Mesenchymal stem cell (in vitro differentiated cells and primary cell): ENCODE data around the gene DOCK8.

Experiments
- DNase-seq: peaks from one replicate; pipeline ENCODE4 v3.0.0-alpha.2; 2013
- H2AFZ ChIP-seq: one replicate; pipeline ENCODE4 v1.6.1; 2013; ENCODE audit warnings: low read depth, mild to moderate bottlenecking, control low read depth, inconsistent platforms, low read length, moderate library complexity
- H2AK5ac ChIP-seq: 2 replicates; pipeline ENCODE4 v1.6.1; 2013; ENCODE audit warnings: low read length, moderate library complexity, mild to moderate bottlenecking, inconsistent platforms; ENCODE audit not compliant: severe bottlenecking
- H2BK120ac ChIP-seq: one replicate; pipeline ENCODE4 v1.6.1; 2013; ENCODE audit warnings: low read depth, mild to moderate bottlenecking, inconsistent platforms, low read length, moderate library complexity
- H2BK12ac ChIP-seq, 2 experiments: one replicate each; pipeline ENCODE4 v1.6.1; 2013; ENCODE audit warnings: inconsistent platforms in 2 of 2, low read length in 2 of 2, mild to moderate bottlenecking in 2 of 2, moderate library complexity in 2 of 2, control low read depth in 1 of 2
- H2BK15ac ChIP-seq: one replicate; pipeline ENCODE4 v1.6.1; 2013; ENCODE audit warnings: mild to moderate bottlenecking, low read depth, inconsistent platforms; ENCODE audit not compliant: poor library complexity, severe bottlenecking
- H2BK5ac ChIP-seq: 2 replicates; pipeline ENCODE4 v1.6.1; 2013; ENCODE audit warnings: low read depth, mild to moderate bottlenecking, low read length, control low read depth, inconsistent platforms; ENCODE audit not compliant: poor library complexity, severe bottlenecking
- H3K14ac ChIP-seq, 2 experiments: one replicate each; pipeline ENCODE4 v1.6.1; 2013; ENCODE audit warnings: inconsistent platforms in 2 of 2, low read length in 2 of 2, control low read depth in 1 of 2, mild to moderate bottlenecking in 1 of 2, moderate library complexity in 1 of 2
- H3K18ac ChIP-seq, 2 experiments: one replicate each; pipeline ENCODE4 v1.6.1; 2013; ENCODE audit warnings: inconsistent platforms in 2 of 2, low read length in 2 of 2, control low read depth in 1 of 2, low read depth in 1 of 2, mild to moderate bottlenecking in 1 of 2
- H3K23ac ChIP-seq, 2 experiments: one replicate each; pipeline ENCODE4 v1.6.1; 2013; ENCODE audit warnings: inconsistent platforms in 2 of 2, low read length in 2 of 2, mild to moderate bottlenecking in 2 of 2, moderate library complexity in 2 of 2, control low read depth in 1 of 2
- H3K27ac ChIP-seq: 2 replicates; pipeline ENCODE4 v1.5.1; 2013; ENCODE audit warnings: mild to moderate bottlenecking, moderate library complexity, low read length, control low read depth, inconsistent platforms; ENCODE audit not compliant: poor library complexity, severe bottlenecking
- H3K27me3 ChIP-seq, 2 experiments: 2 replicates each; pipeline versions ENCODE4 v1.6.1 to v1.7.0; 2013; ENCODE audit warnings: low read length in 2 of 2, mild to moderate bottlenecking in 2 of 2, moderate library complexity in 2 of 2, control low read depth in 1 of 2, inconsistent platforms in 1 of 2; ENCODE audit not compliant: control insufficient read depth in 1 of 2, insufficient read depth in 1 of 2
- H3K36me3 ChIP-seq, 2 experiments: 2 replicates each; pipeline versions ENCODE4 v1.6.1 to v1.7.0; 2013; ENCODE audit warnings: low read length in 2 of 2, control low read depth in 1 of 2, inconsistent platforms in 1 of 2, low read depth in 1 of 2, mild to moderate bottlenecking in 1 of 2; ENCODE audit not compliant: insufficient read depth in 2 of 2, control insufficient read depth in 1 of 2
- H3K4ac ChIP-seq, 2 experiments: one replicate each; pipeline ENCODE4 v1.6.1; 2013; ENCODE audit warnings: inconsistent platforms in 2 of 2, low read length in 2 of 2, mild to moderate bottlenecking in 2 of 2, moderate library complexity in 2 of 2, control low read depth in 1 of 2, low read depth in 1 of 2
- H3K4me1 ChIP-seq: 2 replicates; pipeline ENCODE4 v1.6.1; 2013; ENCODE audit warnings: low read depth, low read length, control low read depth; ENCODE audit not compliant: control insufficient read depth, insufficient read depth
- H3K4me2 ChIP-seq: 2 replicates; pipeline ENCODE4 v1.6.1; 2013; ENCODE audit warnings: low read length, mild to moderate bottlenecking, inconsistent platforms; ENCODE audit not compliant: poor library complexity, severe bottlenecking
- H3K4me3 ChIP-seq, 2 experiments: 2 replicates each; pipeline versions ENCODE4 v1.5.1 to v1.7.0; 2013; ENCODE audit warnings: low read length in 2 of 2, mild to moderate bottlenecking in 2 of 2, control low read depth in 1 of 2, low read depth in 1 of 2; ENCODE audit not compliant: insufficient read depth in 1 of 2
- H3K79me1 ChIP-seq: replicated peaks from 2 replicates; pipeline ENCODE4 v1.6.1; 2013; ENCODE audit warnings: mild to moderate bottlenecking, control low read depth, low read length, inconsistent platforms; ENCODE audit not compliant: poor library complexity, severe bottlenecking
- H3K9ac ChIP-seq: 2 replicates; pipeline ENCODE4 v1.7.0; 2013; ENCODE audit warnings: mild to moderate bottlenecking, low read length, moderate library complexity
- H3K9me3 ChIP-seq: 2 replicates; pipeline ENCODE4 v1.7.0; 2013; ENCODE audit warnings: mild to moderate bottlenecking, low read length; ENCODE audit not compliant: control insufficient read depth
- H4K8ac ChIP-seq: one replicate; pipeline ENCODE4 v1.6.1; 2013; ENCODE audit warnings: inconsistent platforms, mild to moderate bottlenecking, low read length, moderate library complexity
- H4K91ac ChIP-seq: one replicate; pipeline ENCODE4 v1.6.1; 2013; ENCODE audit warnings: mild to moderate bottlenecking, low read length, inconsistent platforms
- WGBS: methylation state at CpG from one replicate; pipeline ENCODE4 v1.1.7; 2013; ENCODE audit warnings: mixed read lengths; 5-methylcytosine and 5-hydroxymethylcytosine counted together

DOCK8 gene

GRCh38 chr9:438066-438465 is 223.4 kb downstream of the DOCK8 start:
- H2AK5ac ChIP-seq: no peak overlapping the region
- H3K18ac ChIP-seq: no peak overlapping the region
- H3K27ac ChIP-seq: peak overlapping the region; percentile 76
- H3K27me3 ChIP-seq: peaks cover 0 to 4% of the 10 kb centered on the region in 2 experiments
- H3K9ac ChIP-seq: peak overlapping the region; percentile 71
- H3K79me1 ChIP-seq: no peaks in the 10 kb centered on the region
- no peaks in the 10 kb centered on the region for H3K36me3 ChIP-seq
- H3K4me2 ChIP-seq: no peak overlapping the region
- H3K4me3 ChIP-seq: peak overlapping the region in 1 of 2 experiments; percentile 28
- H2BK15ac ChIP-seq: no peak overlapping the region
- no peak overlapping the region for H3K14ac ChIP-seq
- H2BK12ac ChIP-seq: no peak overlapping the region
- no peak overlapping the region for H3K23ac ChIP-seq
- H4K8ac ChIP-seq: no peak overlapping the region
- no peak overlapping the region for H2AFZ ChIP-seq
- DNase-seq: no peak
- peaks cover 2% of the 10 kb centered on the region for H3K4me1 ChIP-seq
- H3K4ac ChIP-seq: no peak overlapping the region
- no peak overlapping the region for H4K91ac ChIP-seq
- no peak overlapping the region for H2BK120ac ChIP-seq
- 24% methylated on average over 2 of the region's 2 CpGs for WGBS
- no peak overlapping the region for H2BK5ac ChIP-seq
- H3K9me3 ChIP-seq: no peaks in the 10 kb centered on the region

GRCh38 chr9:438961-439768 is 224.5 kb downstream of the DOCK8 start:
- DNase-seq: no peak
- Histone ChIP-seq H3K79me1 (no peaks in the 10 kb centered on the region), H3K4ac (no peak overlapping the region), H2BK5ac (no peak overlapping the region), H2AK5ac (peak overlapping the region; percentile 70), H3K23ac (no peak overlapping the region), H2BK120ac (no peak overlapping the region), H3K9me3 (no peaks in the 10 kb centered on the region), H4K91ac (peak overlapping the region; percentile 21), H4K8ac (no peak overlapping the region), H2AFZ (no peak overlapping the region), H3K27ac (no peak overlapping the region), H3K27me3 (peaks cover 0 to 4% of the 10 kb centered on the region in 2 experiments), H3K4me1 (peaks cover 2% of the 10 kb centered on the region), H3K4me2 (no peak overlapping the region), H2BK12ac (no peak overlapping the region), H3K14ac (no peak overlapping the region), H3K9ac (peak overlapping the region; percentile 71), H3K36me3 (no peaks in the 10 kb centered on the region), H2BK15ac (no peak overlapping the region), H3K18ac (no peak overlapping the region), H3K4me3 (no peak overlapping the region)
- WGBS: 79% methylated on average over 20 of the region's 20 CpGs

- H2BK120ac ChIP-seq: no peak overlapping the region
- H3K27me3 ChIP-seq: no peaks in the 10 kb centered on the region
- no peak overlapping the region for H3K4ac ChIP-seq
- no peaks in the 10 kb centered on the region for H3K9me3 ChIP-seq
- DNase-seq: no peak
- H2AFZ ChIP-seq: no peak overlapping the region
- peaks cover 4% of the 10 kb centered on the region for H3K4me1 ChIP-seq
- H3K14ac ChIP-seq: no peak overlapping the region
- H2AK5ac ChIP-seq: no peak overlapping the region
- H3K4me3 ChIP-seq: no peak overlapping the region
- H2BK12ac ChIP-seq: no peak overlapping the region
- no peak overlapping the region for H3K9ac ChIP-seq
- H3K23ac ChIP-seq: no peak overlapping the region
- H4K8ac ChIP-seq: no peak overlapping the region
- no peak overlapping the region for H4K91ac ChIP-seq
- H3K36me3 ChIP-seq: no peaks in the 10 kb centered on the region
- H2BK5ac ChIP-seq: no peak overlapping the region
- H3K18ac ChIP-seq: no peak overlapping the region
- H3K4me2 ChIP-seq: no peak overlapping the region
- WGBS: 87% methylated on average over 7 of the region's 7 CpGs
- no peaks in the 10 kb centered on the region for H3K79me1 ChIP-seq
- no peak overlapping the region for H2BK15ac ChIP-seq
- H3K27ac ChIP-seq: no peak overlapping the region
Measured at GRCh38 chr9:441126-441525, 226.5 kb downstream of the DOCK8 start.

- H2AK5ac ChIP-seq: peak overlapping the region; percentile 53
- no peak overlapping the region for H2BK5ac ChIP-seq
- H3K79me1 ChIP-seq: no peaks in the 10 kb centered on the region
- peak overlapping the region; percentile 73 for H3K27ac ChIP-seq
- H3K4me1 ChIP-seq: peaks cover 1% of the 10 kb centered on the region
- H3K14ac ChIP-seq: no peak overlapping the region
- no peak for DNase-seq
- no peak overlapping the region for H3K23ac ChIP-seq
- H2BK12ac ChIP-seq: no peak overlapping the region
- H3K4me2 ChIP-seq: no peak overlapping the region
- H2BK15ac ChIP-seq: no peak overlapping the region
- no peak overlapping the region for H3K4ac ChIP-seq
- H3K36me3 ChIP-seq: no peaks in the 10 kb centered on the region
- H2BK120ac ChIP-seq: no peak overlapping the region
- H3K18ac ChIP-seq: no peak overlapping the region
- H3K9ac ChIP-seq: no peak overlapping the region
- H2AFZ ChIP-seq: no peak overlapping the region
- 71% methylated on average over 1 of the region's 1 CpG for WGBS
- no peak overlapping the region for H4K91ac ChIP-seq
- no peaks in the 10 kb centered on the region for H3K9me3 ChIP-seq
- no peaks in the 10 kb centered on the region for H3K27me3 ChIP-seq
- H4K8ac ChIP-seq: no peak overlapping the region
- no peak overlapping the region for H3K4me3 ChIP-seq
Measured at GRCh38 chr9:444528-444927, 229.9 kb downstream of the DOCK8 start.
